ENCODE measurements around the gene ADNP.
A peak's percentile ranks its signal among the peaks of the same experiment; 100 is the strongest.

Gene ADNP

DNA sequence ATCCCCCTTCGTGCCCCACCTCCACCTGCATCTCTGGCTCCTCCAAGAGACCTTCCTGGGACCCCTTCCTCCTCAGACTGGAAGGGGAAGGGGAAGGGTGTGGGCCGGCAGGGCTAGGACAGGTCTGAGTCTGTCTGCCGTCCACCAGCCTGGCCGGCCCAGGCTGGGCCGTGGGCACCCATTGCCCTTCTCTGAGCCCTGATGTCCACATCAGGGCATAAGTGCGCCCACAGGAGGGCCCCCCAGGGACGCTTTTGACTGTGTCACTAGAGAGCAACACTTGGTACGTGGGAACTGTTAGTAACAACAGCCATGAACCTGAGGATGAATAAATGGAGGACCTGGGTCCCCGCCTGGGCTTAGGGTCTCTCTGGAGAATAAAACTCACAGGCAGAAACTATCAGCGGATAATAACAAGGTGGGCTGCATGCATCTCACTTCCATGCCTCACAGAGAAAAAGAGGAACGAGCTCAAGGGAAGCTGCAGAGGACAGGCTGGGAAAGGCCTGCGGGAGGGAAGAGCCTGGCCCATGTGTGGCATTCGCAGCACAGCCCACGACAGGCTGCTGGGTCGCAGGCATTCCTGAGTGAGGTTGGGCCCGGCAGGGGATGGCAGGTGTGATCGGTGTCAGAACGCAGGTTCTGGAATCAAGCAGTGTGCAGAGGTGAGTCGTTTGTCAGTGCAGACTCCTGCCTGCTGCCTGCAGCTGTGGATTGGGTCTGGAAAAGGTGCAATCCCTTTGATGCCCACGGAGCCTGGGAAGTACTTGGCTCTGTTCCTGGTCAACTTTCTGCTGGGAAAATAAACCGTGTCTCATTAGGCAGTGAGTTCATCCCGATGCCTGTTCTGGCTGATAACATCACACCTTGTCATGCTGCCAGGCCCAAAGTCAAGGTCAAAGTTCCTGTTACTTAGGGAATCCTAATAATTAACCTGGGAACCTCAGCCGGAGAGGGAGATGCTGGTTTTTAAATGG is 75.5 kb downstream of the ADNP start:
- H3K36me3 ChIP-seq, result peaks cover 68% of the 10 kb centered on the region
- H3K27me3 ChIP-seq, result no peaks in the 10 kb centered on the region
- TF ChIP-seq Cebpa-rat (IDR thresholded peaks at IDR 0.05), result no peak
- 0 out of 2 replicates have a peak overlapping the region, but pooled peaks have one; percentile 19 for H3K9ac ChIP-seq
- no peaks in the 10 kb centered on the region for H3K9me3 ChIP-seq
- H3K4me2 ChIP-seq, result no peak overlapping the region
- H4K20me1 ChIP-seq, result peaks cover 58% of the 10 kb centered on the region
- H3K27ac ChIP-seq, result no peak overlapping the region
- no peak overlapping the region for H3K4me3 ChIP-seq
- H3K4me1 ChIP-seq, result peaks cover 47% of the 10 kb centered on the region

DNA sequence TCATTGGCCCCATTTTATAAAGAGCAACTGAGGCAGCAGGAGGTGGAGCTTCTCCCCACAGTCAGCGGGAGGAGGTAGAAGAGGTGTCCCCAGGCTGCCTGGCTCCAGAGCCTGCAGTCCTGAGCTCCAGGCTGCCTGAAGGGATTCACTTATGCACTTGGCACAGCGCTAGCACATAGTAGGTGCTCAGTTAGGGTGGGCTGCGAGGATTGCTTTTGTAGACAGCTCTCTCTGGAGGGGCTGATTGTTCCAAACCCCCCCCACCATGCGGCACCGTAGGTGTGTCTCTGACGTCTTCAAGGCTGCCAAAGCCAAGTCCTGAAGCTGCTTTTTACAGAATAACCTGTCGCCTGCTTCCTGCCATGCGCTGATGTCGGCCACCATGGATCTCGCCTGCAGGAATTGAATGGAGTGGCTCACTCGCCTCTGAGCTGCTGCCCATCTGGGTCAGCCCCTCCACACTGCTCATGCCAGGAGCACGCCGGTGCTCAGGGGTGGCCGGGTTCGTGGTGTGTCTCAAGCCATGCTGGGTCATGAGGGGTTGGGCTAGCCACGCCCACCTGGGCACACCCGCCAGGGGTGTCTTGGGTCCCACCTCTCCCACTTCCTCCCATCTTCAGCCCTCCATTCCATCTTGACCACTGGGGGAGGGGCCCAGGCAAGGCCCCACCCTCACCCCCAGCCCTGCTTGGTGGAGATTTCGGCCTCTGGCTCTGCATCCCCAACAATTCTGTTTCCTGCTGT is 76.6 kb downstream of the ADNP start:
- Histone ChIP-seq H3K4me2 (no peak overlapping the region), H3K27me3 (no peaks in the 10 kb centered on the region), H3K9ac (no peak overlapping the region), H3K4me1 (peaks cover 47% of the 10 kb centered on the region), H3K9me3 (no peaks in the 10 kb centered on the region), H3K4me3 (no peak overlapping the region), H3K27ac (no peak overlapping the region), H3K36me3 (peaks cover 74% of the 10 kb centered on the region), H4K20me1 (peaks cover 50% of the 10 kb centered on the region)
- no peak for TF ChIP-seq Cebpa-rat (IDR thresholded peaks at IDR 0.05)

- no peaks in the 10 kb centered on the region for H3K27me3 ChIP-seq
- peaks cover 53% of the 10 kb centered on the region for H3K4me1 ChIP-seq
- no peak overlapping the region for H3K9ac ChIP-seq
- TF ChIP-seq Cebpa-rat (IDR thresholded peaks at IDR 0.05), result no peak
- peaks cover 33% of the 10 kb centered on the region for H4K20me1 ChIP-seq
- H3K27ac ChIP-seq, result peak overlapping the region; percentile 84
- H3K4me3 ChIP-seq, result no peak overlapping the region
- peak overlapping the region; percentile 44; the same call in 1 of the 2 replicates for H3K4me2 ChIP-seq
- H3K36me3 ChIP-seq, result peaks cover 79% of the 10 kb centered on the region
- H3K9me3 ChIP-seq, result no peaks in the 10 kb centered on the region
These were observed 79.2 kb downstream of the ADNP start for GRCh38 chr20:50852085-50852484.

DNA sequence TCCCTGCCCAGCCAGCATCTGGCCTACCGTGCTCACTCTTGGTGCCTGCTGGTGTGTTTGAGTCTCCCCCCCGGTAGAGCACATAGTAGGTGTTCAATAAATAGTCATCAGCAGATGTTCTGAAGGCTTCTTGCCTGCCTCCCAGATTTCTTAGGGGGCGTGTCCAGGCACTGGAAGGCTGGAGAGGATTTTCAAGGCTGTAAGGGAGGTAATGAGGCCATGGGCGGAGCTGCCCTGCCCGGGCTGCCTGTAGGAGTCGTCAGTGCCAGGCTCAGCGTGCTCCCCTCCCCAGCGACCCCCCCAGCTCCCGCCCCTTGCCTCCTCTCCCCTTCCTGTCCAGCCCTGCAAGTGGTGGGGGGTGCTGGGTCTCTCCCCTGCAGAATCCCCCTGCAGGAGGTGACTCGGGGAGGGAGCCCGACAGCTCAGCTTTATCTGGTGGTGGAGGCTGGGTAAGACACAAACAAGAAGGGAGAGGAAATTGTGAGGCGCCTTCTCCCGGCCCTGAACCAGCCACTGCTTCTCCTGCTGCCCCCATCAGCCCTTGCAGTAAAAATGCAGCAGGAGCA is 80.4 kb downstream of the ADNP start:
- Histone ChIP-seq H3K4me3 (no peak overlapping the region), H3K4me1 (peaks cover 58% of the 10 kb centered on the region), H3K4me2 (peak overlapping the region; percentile 44), H3K9me3 (no peaks in the 10 kb centered on the region), H4K20me1 (peaks cover 25% of the 10 kb centered on the region; the same call in 1 of the 2 replicates), H3K27me3 (no peaks in the 10 kb centered on the region), H3K9ac (peak overlapping the region; percentile 10; the same call in 1 of the 2 replicates), H3K27ac (peak overlapping the region; percentile 84), H3K36me3 (peaks cover 79% of the 10 kb centered on the region)
- TF ChIP-seq Cebpa-rat (IDR thresholded peaks at IDR 0.05), result no peak

DNA sequence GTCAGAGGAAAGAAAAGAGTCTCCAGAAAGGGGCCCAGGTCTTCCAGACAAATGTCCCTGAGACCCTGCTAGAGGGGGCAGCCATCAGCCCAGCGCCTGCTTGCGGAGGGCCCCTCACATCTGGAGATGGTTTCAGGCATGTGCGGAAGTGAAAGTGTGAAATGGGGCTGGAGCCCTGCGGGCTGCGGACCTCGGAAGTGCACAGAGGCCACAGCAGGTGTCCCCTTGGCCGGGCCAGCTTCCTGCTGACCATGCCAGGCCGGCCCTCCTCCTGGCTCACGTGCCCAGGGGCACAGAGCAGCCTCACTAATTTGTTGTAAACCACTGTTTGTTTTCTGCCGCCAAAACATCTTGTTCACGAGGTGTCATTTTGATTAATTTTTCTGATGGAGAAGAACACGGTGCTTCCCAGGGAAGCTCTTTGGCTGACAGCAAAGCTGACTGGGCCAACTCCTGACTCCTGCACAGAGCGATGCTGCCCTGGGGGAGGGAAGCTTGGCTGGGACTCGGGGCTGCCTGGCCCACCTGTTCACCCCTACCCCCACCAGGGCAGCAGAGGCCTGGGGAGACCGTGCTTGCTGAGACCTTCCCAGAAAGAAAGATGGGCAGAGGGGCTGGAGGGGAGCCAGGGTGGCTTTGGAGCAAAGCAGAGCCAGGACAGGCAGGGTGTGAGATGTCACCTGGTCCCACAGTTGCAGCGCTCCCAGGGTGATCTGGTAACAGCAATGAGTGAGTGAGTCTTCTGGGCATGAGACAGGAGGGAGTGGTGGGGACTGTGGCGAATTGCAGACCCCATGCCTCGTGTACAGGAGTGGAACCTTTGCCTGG is 82.2 kb downstream of the ADNP start:
- peaks cover 79% of the 10 kb centered on the region for H3K36me3 ChIP-seq

GRCh38 chr20:50848341-50848808 is 82.9 kb downstream of the ADNP start:
- Histone ChIP-seq H3K9ac (peak overlapping the region; percentile 71), H3K36me3 (peaks cover 79% of the 10 kb centered on the region), H3K4me2 (peak overlapping the region; percentile 85), H3K4me1 (peaks cover 63% of the 10 kb centered on the region), H4K20me1 (peaks cover 14% of the 10 kb centered on the region; the same call in 1 of the 2 replicates), H3K4me3 (peak overlapping the region; percentile 39; the same call in 1 of the 2 replicates), H3K27me3 (no peaks in the 10 kb centered on the region), H3K27ac (peak overlapping the region; percentile 84), H3K9me3 (no peaks in the 10 kb centered on the region)
- no peak for TF ChIP-seq Cebpa-rat (IDR thresholded peaks at IDR 0.05)

More for the DNA sequence above, 82.2 kb downstream of the ADNP start:
- peaks cover 63% of the 10 kb centered on the region for H3K4me1 ChIP-seq
- H3K9me3 ChIP-seq, result no peaks in the 10 kb centered on the region
- peak overlapping the region; percentile 39 for H3K4me3 ChIP-seq
- no peaks in the 10 kb centered on the region for H3K27me3 ChIP-seq
- no peak for TF ChIP-seq Cebpa-rat (IDR thresholded peaks at IDR 0.05)
- peak overlapping the region; percentile 71 for H3K9ac ChIP-seq
- H3K4me2 ChIP-seq, result peak overlapping the region; percentile 85
- peaks cover 14% of the 10 kb centered on the region; the same call in 1 of the 2 replicates for H4K20me1 ChIP-seq
- H3K27ac ChIP-seq, result peak overlapping the region; percentile 84

GRCh38 chr20:50845566-50846215 is 85.5 kb downstream of the ADNP start:
- Histone ChIP-seq H4K20me1 (peaks cover 14% of the 10 kb centered on the region; the same call in 1 of the 2 replicates), H3K27ac (no peak overlapping the region), H3K4me2 (no peak overlapping the region), H3K9ac (no peak overlapping the region), H3K9me3 (no peaks in the 10 kb centered on the region), H3K36me3 (peaks cover 84% of the 10 kb centered on the region), H3K27me3 (no peaks in the 10 kb centered on the region), H3K4me1 (peaks cover 46% of the 10 kb centered on the region), H3K4me3 (no peak overlapping the region)
- TF ChIP-seq Cebpa-rat (IDR thresholded peaks at IDR 0.05), result no peak

DNA sequence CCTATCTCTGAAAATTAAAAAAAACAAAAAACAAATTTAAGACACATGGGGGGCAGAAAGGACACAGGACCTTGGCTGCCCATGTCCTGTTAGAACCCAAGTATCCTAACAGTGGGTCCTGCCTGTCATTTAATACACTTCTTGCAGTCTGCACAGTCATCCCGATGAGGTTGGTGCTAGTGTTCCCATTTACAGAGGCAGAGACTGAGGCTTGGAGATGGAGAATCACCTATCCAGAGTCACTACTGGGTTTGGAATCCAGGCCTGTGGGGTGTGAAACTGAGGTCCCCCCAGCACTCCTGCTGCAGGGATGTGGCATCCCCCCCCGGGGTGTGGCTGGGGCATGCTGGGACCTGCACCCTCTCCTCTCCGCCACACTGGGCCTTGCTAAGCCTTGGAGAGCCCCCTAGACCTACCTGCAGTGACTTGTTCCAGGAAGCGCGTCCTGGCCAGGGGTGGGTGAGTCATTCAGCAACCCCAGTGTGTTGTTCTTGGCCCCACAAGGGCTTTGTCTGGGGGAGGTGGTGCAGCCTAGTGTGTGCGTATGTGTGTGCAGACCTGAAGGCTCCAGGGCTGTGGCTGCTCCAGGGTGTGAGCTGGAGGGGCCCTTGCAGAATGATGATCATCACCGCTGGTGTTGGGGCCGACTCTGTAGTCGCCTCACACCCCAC is 86.7 kb downstream of the ADNP start:
- H3K27me3 ChIP-seq, result no peaks in the 10 kb centered on the region
- peaks cover 13% of the 10 kb centered on the region; the same call in 1 of the 2 replicates for H4K20me1 ChIP-seq
- peaks cover 86% of the 10 kb centered on the region for H3K36me3 ChIP-seq
- no peak overlapping the region for H3K4me3 ChIP-seq
- no peak overlapping the region for H3K9ac ChIP-seq
- H3K4me2 ChIP-seq, result no peak overlapping the region
- H3K27ac ChIP-seq, result no peak overlapping the region
- peaks cover 35% of the 10 kb centered on the region for H3K4me1 ChIP-seq
- H3K9me3 ChIP-seq, result no peaks in the 10 kb centered on the region
- TF ChIP-seq Cebpa-rat (IDR thresholded peaks at IDR 0.05), result no peak

All from BLaER1 (cell line).